HG03045 (cell line): ENCODE measurements around the gene NUMB.

Experiments used
- ATAC-seq: cut with Tn5 transposase; IDR thresholded peaks from one replicate; pipeline ENCODE4 v1.9.1; 2021; ENCODE audit warnings: mild to moderate bottlenecking, moderate library complexity; ENCODE audit not compliant: unreplicated experiment

Gene NUMB

GRCh38 chr14:73262427-73263183, 195.7 kb downstream of the NUMB start:
- no peak for ATAC-seq

- no peak for ATAC-seq
Observed at GRCh38 chr14:73261520-73262426, 196.6 kb downstream of the NUMB start.

GRCh38 chr14:73261075-73261474, 197.3 kb downstream of the NUMB start:
- ATAC-seq = no peak

DNA sequence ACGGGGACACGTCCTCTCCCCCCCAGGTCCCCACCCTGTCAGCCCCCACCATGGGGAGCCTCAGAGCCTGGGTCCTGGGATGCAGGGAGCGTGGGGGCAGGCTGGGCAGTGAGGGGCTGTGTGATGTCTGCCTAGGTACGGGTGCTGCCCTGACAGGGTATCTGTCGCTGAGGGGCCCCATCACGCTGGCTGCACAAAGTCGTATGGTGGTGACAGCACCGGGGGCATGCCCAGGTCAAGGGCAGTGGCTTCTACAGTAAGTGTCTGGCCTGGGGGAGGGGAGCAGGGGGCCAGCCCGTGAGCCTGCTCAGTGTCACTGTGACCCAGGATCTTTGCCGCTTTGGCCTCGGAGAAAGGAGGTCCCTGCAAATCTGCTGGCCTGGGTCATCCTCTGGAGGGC, 197.8 kb downstream of the NUMB start:
- no peak for ATAC-seq

- no peak for ATAC-seq
Observed at GRCh38 chr14:73259837-73260236, 198.5 kb downstream of the NUMB start.

GRCh38 chr14:73258845-73259611, 199.3 kb downstream of the NUMB start:
- no peak for ATAC-seq

DNA sequence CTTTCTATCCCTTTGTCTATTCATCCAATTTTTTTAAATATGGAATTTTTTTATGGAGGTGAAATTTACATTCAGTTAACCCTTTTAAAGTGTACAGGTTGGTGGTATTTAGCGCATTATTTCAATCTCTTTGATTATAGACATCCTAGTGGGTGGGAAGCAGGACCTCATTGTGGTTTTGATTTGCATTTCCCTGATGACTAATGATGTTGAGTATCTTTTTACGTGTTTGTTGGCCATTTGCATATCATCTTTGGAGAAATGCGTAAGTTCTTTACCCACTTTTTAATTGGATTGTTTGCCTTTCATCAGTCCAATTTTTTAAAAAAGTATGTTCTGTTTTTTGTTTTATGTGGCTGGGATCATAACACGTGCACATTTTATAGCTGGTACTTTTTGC, 200.3 kb downstream of the NUMB start:
- ATAC-seq = no peak

DNA sequence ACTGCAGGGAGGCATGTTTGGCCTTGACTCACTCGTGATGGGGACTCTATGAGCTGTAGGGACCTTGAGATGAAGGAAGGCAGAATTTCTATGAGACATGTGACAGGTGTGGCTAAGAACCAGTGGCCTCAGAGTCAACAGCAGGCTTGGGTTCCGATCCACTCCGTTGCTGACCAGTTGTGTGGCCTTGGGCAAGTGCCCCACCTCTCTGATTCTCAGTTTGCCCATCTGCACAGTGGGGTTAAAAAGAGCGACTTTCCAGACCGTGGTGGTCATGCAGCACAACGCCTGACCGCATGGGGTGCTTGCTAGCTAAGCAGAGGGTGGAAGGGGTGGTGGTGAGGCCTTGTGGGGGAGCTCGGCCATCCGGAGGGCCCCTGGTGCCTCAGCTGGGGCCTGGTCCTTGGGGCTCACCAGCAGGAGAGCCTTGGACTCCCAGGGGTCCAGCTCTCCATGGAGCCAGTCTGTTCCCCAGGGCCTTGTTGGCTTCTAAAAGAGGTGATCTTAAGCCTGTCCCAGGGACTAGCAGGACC, 202.6 kb downstream of the NUMB start:
- ATAC-seq = no peak

GRCh38 chr14:73255005-73255400, 203.3 kb downstream of the NUMB start:
- no peak for ATAC-seq

- no peak for ATAC-seq
Observed at GRCh38 chr14:73254247-73255004, 203.9 kb downstream of the NUMB start.

DNA sequence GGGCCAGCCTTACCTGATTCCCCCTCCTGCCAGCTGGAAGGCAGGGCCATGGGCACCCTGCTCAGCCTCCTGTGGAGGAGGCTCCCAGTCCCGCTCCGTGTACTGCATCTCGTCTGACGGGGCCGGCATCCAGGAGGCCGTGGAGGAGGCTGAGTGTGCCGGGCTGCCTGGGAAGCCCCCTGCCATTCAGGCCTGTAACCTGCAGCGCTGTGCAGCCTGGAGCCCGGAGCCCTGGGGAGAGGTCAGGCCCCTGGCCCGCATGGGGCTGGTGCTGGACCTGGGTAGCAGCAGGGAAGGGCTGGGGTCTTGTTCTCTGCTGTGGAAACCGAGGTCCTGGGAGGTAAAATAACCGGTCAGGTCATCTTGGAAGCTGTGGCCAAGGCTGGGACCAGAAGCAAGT, 204.6 kb downstream of the NUMB start:
- ATAC-seq = no peak

GRCh38 chr14:73253323-73253610, 205.1 kb downstream of the NUMB start:
- ATAC-seq = no peak

GRCh38 chr14:73252491-73253322, 205.6 kb downstream of the NUMB start:
- ATAC-seq = no peak

DNA sequence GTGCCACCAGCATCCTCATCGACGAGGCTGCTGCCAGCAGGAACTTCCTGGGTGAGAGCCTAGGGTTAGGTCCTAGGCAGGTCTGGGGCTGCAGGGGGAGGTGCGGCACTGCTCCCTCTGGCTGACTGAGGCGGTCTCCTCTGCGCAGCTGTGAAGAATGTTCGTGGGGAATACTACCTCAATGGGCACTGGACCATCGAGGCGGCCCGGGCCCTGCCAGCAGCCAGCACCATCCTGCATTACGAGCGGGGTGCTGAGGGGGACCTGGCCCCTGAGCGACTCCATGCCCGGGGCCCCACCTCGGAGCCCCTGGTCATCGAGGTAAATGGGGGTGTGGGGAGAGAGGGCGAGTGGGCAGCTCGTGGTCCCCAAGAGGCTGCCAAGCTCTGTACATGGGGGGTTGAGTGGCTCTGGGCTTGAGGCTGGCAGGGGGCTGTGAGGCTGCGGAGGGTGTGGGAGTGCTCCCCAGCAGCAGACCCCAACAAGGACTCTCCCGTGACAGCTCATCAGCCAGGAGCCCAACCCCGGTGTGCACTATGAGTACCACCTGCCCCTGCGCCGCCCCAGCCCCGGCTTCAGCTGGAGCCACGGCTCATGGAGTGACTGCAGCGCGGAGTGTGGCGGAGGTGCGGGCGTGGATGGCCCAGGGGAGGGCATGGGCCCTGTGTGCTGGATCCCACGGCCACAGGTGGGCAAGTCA, 206.7 kb downstream of the NUMB start:
- no peak for ATAC-seq

DNA sequence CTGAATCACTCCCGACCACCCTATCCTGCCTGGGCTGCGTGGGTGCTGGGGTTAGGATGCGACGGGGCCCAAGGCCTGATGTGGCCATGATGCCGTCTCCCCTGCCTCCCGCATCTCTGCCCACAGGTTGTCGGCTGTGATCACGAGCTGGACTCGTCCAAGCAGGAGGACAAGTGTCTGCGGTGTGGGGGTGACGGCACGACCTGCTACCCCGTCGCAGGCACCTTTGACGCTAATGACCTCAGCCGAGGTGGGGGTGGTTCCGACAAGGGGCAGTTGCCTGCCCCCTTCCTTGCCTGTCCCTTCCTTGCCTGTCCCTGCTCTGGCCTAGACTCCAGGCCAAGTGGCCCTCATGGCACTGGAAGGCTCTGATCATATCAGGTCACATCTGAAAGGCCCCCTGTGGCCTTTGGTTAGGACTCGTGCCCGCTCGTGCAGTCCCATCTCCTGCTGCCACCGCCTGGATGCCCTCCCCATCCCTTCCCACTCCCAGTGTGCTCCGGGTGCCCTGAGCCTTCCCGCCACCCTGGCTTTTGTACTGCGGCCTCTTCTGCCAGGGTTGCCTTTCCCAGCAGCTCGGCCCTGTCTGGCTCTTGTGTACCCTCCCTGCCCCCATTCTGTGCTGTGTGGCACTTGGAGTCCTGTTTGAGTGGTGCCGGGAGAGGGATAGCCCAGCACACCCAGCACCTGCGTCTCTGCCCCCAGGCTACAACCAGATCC, 207.4 kb downstream of the NUMB start:
- ATAC-seq = no peak

- no peak for ATAC-seq
Observed at GRCh38 chr14:73250317-73250713, 208.0 kb downstream of the NUMB start.

GRCh38 chr14:73249564-73250316, 208.6 kb downstream of the NUMB start:
- ATAC-seq = no peak

GRCh38 chr14:73249108-73249507, 209.2 kb downstream of the NUMB start:
- no peak for ATAC-seq
